Endothelial cell of umbilical vein (primary cell): ENCODE data around the gene DNAH6.

Experiments
- CTCF ChIP-seq, 2 donors: IDR thresholded peaks; 1 replicate in 1 of 2; 2 replicates in 1 of 2; pipeline ENCODE4 v1.5.1; 2011; ENCODE audit warnings: low read length in 2 of 2, mild to moderate bottlenecking in 2 of 2, moderate library complexity in 2 of 2, control low read depth in 1 of 2, inconsistent platforms in 1 of 2, low read depth in 1 of 2; ENCODE audit not compliant: insufficient read depth in 1 of 2; ENCODE audit errors: extremely low read depth in 1 of 2
- EZH2 ChIP-seq: IDR thresholded peaks from 2 replicates; pipeline ENCODE4 v1.6.1; 2012; ENCODE audit warnings: borderline replicate concordance, low read depth, mild to moderate bottlenecking, moderate library complexity, low read length, inconsistent platforms; ENCODE audit not compliant: severe bottlenecking
- MYC ChIP-seq: IDR thresholded peaks from one replicate; pipeline ENCODE4 v1.6.1; 2011; ENCODE audit warnings: mild to moderate bottlenecking, low read depth, low read length
- POLR2A ChIP-seq: IDR thresholded peaks from 2 replicates; pipeline ENCODE4 v1.6.1; 2012; ENCODE audit warnings: low read depth, mild to moderate bottlenecking, control low read depth, low read length

GRCh38 chr2:84526562-84526961, 10.3 kb downstream of the DNAH6 start:
- TF ChIP-seq CTCF (IDR thresholded peaks at IDR 0.05; ENCODE audit: extremely low read depth in 1 of 2, insufficient read depth in 1 of 2, low read depth in 1 of 2, low read length in 2 of 2) (no peak), POLR2A (no peak), EZH2 (no peak), MYC (no peak)
